K562 (cell line): ENCODE data around the gene FOXO3. TPM values are rescaled to one million over a fixed set of nuclear protein-coding genes. Genes with fewer than 3 reads are reported as not detected.

ENCODE experiments used
- ATAC-seq: fragments of 200-7000 bp; cut with Tn5 transposase; 3 replicates; pipeline ENCODE4 v1.9.1; 2020; ENCODE audit warnings: moderate library complexity
- BruUV-seq: library from RNA; stranded (reverse); fragments of 400-500 nt; replicated peaks from 2 replicates; lab custom pipeline; 2021; lab: Mats Ljungman, UMichigan
- CTCF ChIA-PET: fragments of 300-600 bp; formaldehyde crosslinking; extraction: SDS; loops from one replicate; lab custom pipeline; 2021; ENCODE audit warnings: low intra/inter-chr PET ratio; lab: Yijun Ruan, JAX
- POLR2A ChIA-PET: fragments of 300-600, 350-650 bp; sonication (Branson Sonifier 250); formaldehyde crosslinking; extraction: SDS; loops from one replicate; lab custom pipeline; 2021; ENCODE audit warnings: antibody characterized with exemption, inconsistent platforms; lab: Yijun Ruan, JAX
- DNase-seq, 4 experiments: peaks; one replicate each; pipeline versions ENCODE4 v3.0.0 to v3.0.0-alpha.2; 2011 to 2018; ENCODE audit warnings: low spot score in 3 of 4, mixed read lengths in 3 of 4; ENCODE audit errors: extremely low read depth in 1 of 4
- FAIRE-seq: peaks from 2 replicates; lab custom pipeline; 2011; peaks lifted over from hg19 to GRCh38; lab: Jason Lieb, UNC
- H2AFZ ChIP-seq: 2 replicates; pipeline ENCODE4 v1.6.0; 2011; ENCODE audit warnings: low read depth, low read length, control low read depth, inconsistent platforms
- H3K27ac ChIP-seq: fragments of 200-600 bp; 3 replicates; pipeline ENCODE4 v1.8.0; 2011; ENCODE audit warnings: low read depth, mild to moderate bottlenecking, control low read depth, inconsistent platforms, low read length, moderate library complexity, mixed read lengths; ENCODE audit errors: extremely low read depth
- H3K27me3 ChIP-seq, 2 experiments: fragments of 300-600 bp in 1 of 2; 2 replicates in 1 of 2; 3 replicates in 1 of 2; pipeline versions ENCODE4 v1.6.0 to v1.8.0; 2011; ENCODE audit warnings: inconsistent platforms in 2 of 2, low read length in 2 of 2, mild to moderate bottlenecking in 1 of 2, mixed read lengths in 1 of 2, moderate library complexity in 1 of 2; ENCODE audit not compliant: control insufficient read depth in 2 of 2, insufficient read depth in 2 of 2
- H3K36me3 ChIP-seq: fragments of 300-600 bp; 3 replicates; pipeline ENCODE4 v1.8.0; 2011; ENCODE audit warnings: mild to moderate bottlenecking, low read length, inconsistent platforms; ENCODE audit not compliant: control insufficient read depth, insufficient read depth
- H3K4me1 ChIP-seq, 2 experiments: fragments of 200-600 bp in 1 of 2; replicated peaks in 1 of 2; 2 replicates in 1 of 2; 3 replicates in 1 of 2; pipeline versions ENCODE4 v1.5.1 to v1.8.0; 2011; ENCODE audit warnings: inconsistent platforms in 2 of 2, low read length in 2 of 2, mild to moderate bottlenecking in 1 of 2, mixed read lengths in 1 of 2, moderate library complexity in 1 of 2; ENCODE audit not compliant: control insufficient read depth in 2 of 2, insufficient read depth in 2 of 2
- H3K4me2 ChIP-seq: 2 replicates; pipeline ENCODE4 v1.6.1; 2011; ENCODE audit warnings: low read length, control low read depth, inconsistent platforms, mixed read lengths; ENCODE audit not compliant: insufficient read depth
- H3K4me3 ChIP-seq: fragments of 200-600 bp; sonication (generic), shearing (Covaris generic); 2 replicates; pipeline ENCODE4 v1.5.1; 2016; ENCODE audit warnings: control low read depth, inconsistent platforms
- H3K79me2 ChIP-seq: fragments of 200-600 bp; 3 replicates; pipeline ENCODE4 v1.8.0; 2011; ENCODE audit warnings: low read length, inconsistent platforms; ENCODE audit not compliant: control insufficient read depth, insufficient read depth
- H3K9ac ChIP-seq, 2 experiments: 2 replicates each; pipeline versions ENCODE4 v1.6.0 to v1.6.1; 2011; ENCODE audit warnings: low read depth in 2 of 2, low read length in 2 of 2, control low read depth in 1 of 2, inconsistent platforms in 1 of 2, mild to moderate bottlenecking in 1 of 2, mixed read lengths in 1 of 2; ENCODE audit not compliant: insufficient read depth in 1 of 2
- H3K9me1 ChIP-seq: one replicate; pipeline ENCODE4 v1.6.0; 2011; ENCODE audit warnings: inconsistent platforms, mild to moderate bottlenecking, low read length, moderate library complexity; ENCODE audit not compliant: control insufficient read depth, insufficient read depth
- H3K9me3 ChIP-seq: replicated peaks from 2 replicates; pipeline ENCODE4 v1.5.1; 2011; ENCODE audit warnings: low read depth, low read length, inconsistent platforms; ENCODE audit not compliant: control insufficient read depth, insufficient read depth
- H4K20me1 ChIP-seq: replicated peaks from 2 replicates; pipeline ENCODE4 v1.6.1; 2011; ENCODE audit warnings: low read length, inconsistent platforms, mixed read lengths; ENCODE audit not compliant: control insufficient read depth, insufficient read depth
- C11orf30 ChIP-seq: fragments of 450-650 bp; IDR thresholded peaks from 2 replicates; pipeline ENCODE4 v1.6.1; 2016; ENCODE audit warnings: low read depth, mild to moderate bottlenecking
- MEIS2 ChIP-seq: fragments of 450-650 bp; IDR thresholded peaks from 2 replicates; pipeline ENCODE4 v1.6.1; 2014; ENCODE audit warnings: mild to moderate bottlenecking; ENCODE audit not compliant: partially characterized antibody
- MTA3 ChIP-seq: fragments of 450-650 bp; formaldehyde crosslinking; IDR thresholded peaks from 2 replicates; pipeline ENCODE4 v1.6.1; 2017; ENCODE audit warnings: mild to moderate bottlenecking, borderline replicate concordance
- NFIC ChIP-seq: fragments of 450-650 bp; IDR thresholded peaks from 2 replicates; pipeline ENCODE4 v1.6.1; 2017; ENCODE audit warnings: mild to moderate bottlenecking, inconsistent platforms
- NFIX ChIP-seq: fragments of 250-450 bp; sonication (Bioruptor Pico); IDR thresholded peaks from 2 replicates; pipeline ENCODE4 v1.4.0; 2020; ENCODE audit warnings: low read depth, mild to moderate bottlenecking, moderate library complexity
- PHB ChIP-seq: fragments of 250-450 bp; sonication (Bioruptor Pico); IDR thresholded peaks from 2 replicates; pipeline ENCODE4 v1.5.0; 2021
- whole genome bisulfite sequencing: fragments of 100-300 bp; shearing (Covaris generic); methylation state at CpG from one replicate; pipeline ENCODE4 v1.1.6; 2016; ENCODE audit warnings: low coverage, mixed read lengths; ENCODE audit not compliant: insufficient coverage; ENCODE audit errors: missing lambda C conversion rate; 5-methylcytosine and 5-hydroxymethylcytosine counted together
- in situ Hi-C: fragments of 300-500 bp; cut with MboI; formaldehyde crosslinking; loops from 4 replicates; pipeline ENCODE4 v1.15.0; 2018; ENCODE audit warnings: inconsistent platforms, mixed read lengths
- intact Hi-C: fragments of 100-400 bp; cut with micrococcal nuclease; formaldehyde crosslinking; loops from 2 replicates; pipeline ENCODE4 v1.14.2; 2022
- polyA plus RNA-seq, 8 experiments: library from polyadenylated mRNA; depleted of rRNA in 4 of 8; stranded (reverse) in 5 of 8; unstranded in 3 of 8; fragments of >200 nt; fragmentation: Nextera tagmentation in 2 of 8; fragmentation: Illumina TruSeq in 1 of 8; extraction: Ambion mirVana in 2 of 8; extraction: Trizol in 1 of 8; gene quantifications; 2 replicates each; pipeline versions ENCODE4 v1.2.1 to v1.2.3, GENCODE V29; 2011 to 2014; ENCODE audit warnings: inconsistent platforms in 1 of 8, missing spikeins in 1 of 8
- total RNA-seq, 7 experiments: library from RNA; depleted of rRNA in 6 of 7; stranded (reverse); fragments of >200 nt in 6 of 7; fragmentation: Illumina TruSeq in 2 of 7; extraction: Trizol in 2 of 7; gene quantifications; 2 replicates each; pipeline versions ENCODE4 v1.2.1 to v1.2.3, GENCODE V29; 2011 to 2021; ENCODE audit warnings: low replicate concordance in 1 of 7
- TF ChIP-seq, protein P1 (sequence below), 2 experiments: IDR thresholded peaks; 2 replicates each; pipeline ENCODE4 v1.6.1; 2011; ENCODE audit warnings: borderline replicate concordance in 1 of 2, control low read depth in 1 of 2, low read depth in 1 of 2, low read length in 1 of 2, mild to moderate bottlenecking in 1 of 2, mixed read lengths in 1 of 2, moderate library complexity in 1 of 2; ENCODE audit not compliant: insufficient read depth in 1 of 2, insufficient read length in 1 of 2, poor library complexity in 1 of 2, severe bottlenecking in 1 of 2; ENCODE audit errors: extremely low read depth in 1 of 2

Gene FOXO3
- total and polyA plus RNA-seq, 9 of the 15 experiments (the other 6 are each of a cell fraction or from before 2014, with no cell fraction given) = 3.0 to 14.6 (median 6.0) TPM

GRCh38 chr6:108699290-108700041 is 138.7 kb downstream of the FOXO3 start:
- POLR2A ChIA-PET = interaction anchor here (1.2 kb wide), 1 partner anchor 13 kb away, joined by 4 read pairs; no protein-coding TSS in a partner anchor
- Histone ChIP-seq H4K20me1 (no peaks in the 10 kb centered on the region), H3K9ac (no peak overlapping the region), H3K9me1 (no peaks in the 10 kb centered on the region), H3K4me1 (no peaks in the 10 kb centered on the region; a peak in 1 of 5 replicates), H3K36me3 (no peaks in the 10 kb centered on the region), H3K4me2 (no peak overlapping the region), H3K27me3 (no peaks in the 10 kb centered on the region), H3K79me2 (no peaks in the 10 kb centered on the region), H3K9me3 (no peaks in the 10 kb centered on the region), H3K4me3 (no peak overlapping the region), H2AFZ (no peak overlapping the region), H3K27ac (no peak overlapping the region)
- intact Hi-C loops = no loop called here
- CTCF ChIA-PET = no interaction called here
- in situ Hi-C loops = no loop called here
- DNase-seq (no peak), FAIRE-seq (no peak), ATAC-seq (no peak)
- 51% methylated on average over 11 of the region's 17 CpGs for WGBS
- TF ChIP-seq NFIC (peak; percentile 96), PHB (CRISPR knock-in tag) (no peak), MEIS2 (peak; percentile 46), MTA3 (no peak), NFIX (peak; percentile 78), C11orf30 (peak; percentile 21; the same call in 1 of the 2 replicates)
- TF ChIP-seq, protein P1, sequence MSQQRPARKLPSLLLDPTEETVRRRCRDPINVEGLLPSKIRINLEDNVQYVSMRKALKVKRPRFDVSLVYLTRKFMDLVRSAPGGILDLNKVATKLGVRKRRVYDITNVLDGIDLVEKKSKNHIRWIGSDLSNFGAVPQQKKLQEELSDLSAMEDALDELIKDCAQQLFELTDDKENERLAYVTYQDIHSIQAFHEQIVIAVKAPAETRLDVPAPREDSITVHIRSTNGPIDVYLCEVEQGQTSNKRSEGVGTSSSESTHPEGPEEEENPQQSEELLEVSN (IDR thresholded peaks at IDR 0.05; ENCODE audit: borderline replicate concordance in 1 of 2, extremely low read depth in 1 of 2, insufficient read depth in 1 of 2, insufficient read length in 1 of 2, low read depth in 1 of 2, low read length in 1 of 2, poor library complexity in 1 of 2, severe bottlenecking in 1 of 2) = peak in 1 of 2 experiments; percentile 36
- no TSS peak for BruUV-seq
